ENCODE measurements around the gene MTCL1. TPM values are rescaled to one million over a fixed set of nuclear protein-coding genes. Genes with fewer than 3 reads are reported as not detected.

MTCL1 gene
- total RNA-seq, 1 donor from 2014 or later: 17.5 TPM

DNA sequence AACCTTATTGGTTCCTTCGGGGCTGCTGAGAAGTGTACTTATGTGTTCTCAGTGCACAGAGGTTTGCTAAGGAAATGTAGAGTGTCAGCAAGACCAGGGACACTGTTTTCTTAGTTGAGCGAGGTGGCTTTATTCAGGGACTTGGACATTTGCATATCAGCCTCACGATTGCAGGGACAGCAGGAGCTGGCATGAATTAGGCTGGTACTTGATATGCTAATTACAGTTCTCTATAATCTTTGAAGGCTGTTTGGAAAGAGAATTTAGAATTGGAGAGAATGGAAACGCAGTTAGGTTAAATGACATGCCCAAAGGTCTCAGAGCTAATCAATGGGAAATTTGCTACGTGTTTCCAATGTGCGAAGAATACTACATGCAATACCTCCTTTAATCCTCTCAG lies 18.7 kb upstream of the MTCL1 start:
- no peak for DNase-seq (ENCODE audit: low read depth, low spot score)

DNA sequence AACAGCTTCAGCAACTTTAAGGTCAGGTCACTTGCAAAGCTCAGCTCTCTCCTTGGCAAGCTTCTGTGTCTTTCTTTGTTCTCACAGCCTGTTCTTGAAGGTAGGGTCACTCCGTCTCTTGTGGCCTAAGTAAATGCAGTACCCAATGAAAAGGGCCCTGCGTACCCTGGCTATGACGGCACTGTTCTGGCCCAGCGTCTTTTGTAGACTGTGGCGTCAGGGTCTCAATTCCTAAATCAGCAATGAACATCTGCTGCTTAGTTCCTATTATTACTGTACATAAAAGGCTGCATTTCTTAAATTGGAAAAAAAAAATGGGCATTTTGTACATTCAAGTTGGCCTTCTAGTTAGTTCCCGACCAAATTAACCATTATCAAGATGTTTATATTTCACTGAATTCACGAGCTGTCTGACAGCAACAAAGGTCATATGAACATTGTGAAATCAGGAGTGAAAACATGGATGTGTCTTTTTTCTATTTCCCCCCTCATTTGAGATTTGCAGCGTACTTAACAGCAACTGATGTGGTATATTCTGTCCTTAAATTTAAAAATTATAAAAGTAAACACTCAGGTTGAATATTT lies 17.0 kb upstream of the MTCL1 start:
- no peak for DNase-seq (ENCODE audit: low read depth, low spot score)

DNA sequence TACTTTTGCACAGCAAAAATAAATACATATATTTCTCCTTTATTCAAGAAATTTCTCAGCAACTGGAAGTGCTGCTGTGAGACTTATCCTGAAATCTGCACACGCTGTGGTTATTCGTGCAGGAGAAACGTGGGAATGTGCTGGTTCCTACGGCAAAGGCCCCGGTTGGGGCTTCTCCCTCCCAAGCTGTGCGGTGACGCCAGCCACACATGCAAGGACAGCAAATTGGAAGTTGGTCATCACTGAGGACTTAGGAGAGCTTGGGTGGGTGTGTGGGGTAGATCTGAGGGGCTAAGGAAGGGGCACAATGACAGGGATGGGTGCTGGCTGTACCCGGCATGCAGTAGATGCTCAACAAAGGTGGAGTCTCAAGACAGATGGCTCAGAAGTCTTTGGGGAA lies 16.5 kb upstream of the MTCL1 start:
- no peak for DNase-seq (ENCODE audit: low read depth, low spot score)

DNA sequence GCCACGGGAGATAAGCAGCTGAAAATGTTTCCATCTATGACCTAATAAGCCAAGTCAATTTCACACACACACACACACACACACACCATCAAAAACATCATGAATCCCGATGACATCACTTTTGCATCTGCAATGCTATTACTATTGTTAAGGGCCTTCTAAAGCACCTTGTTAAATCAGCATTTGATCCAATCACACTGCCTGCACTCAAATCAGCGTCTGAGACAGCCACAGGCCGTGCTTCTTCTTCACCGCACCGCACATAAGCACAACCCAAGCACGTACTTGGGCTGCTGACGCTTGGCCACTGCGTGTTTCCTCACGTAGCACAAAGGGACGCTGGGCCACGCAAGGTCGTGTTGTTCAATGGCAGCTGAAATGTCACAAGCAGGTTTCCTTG lies 15.8 kb upstream of the MTCL1 start:
- no peak for DNase-seq (ENCODE audit: low read depth, low spot score)

DNA sequence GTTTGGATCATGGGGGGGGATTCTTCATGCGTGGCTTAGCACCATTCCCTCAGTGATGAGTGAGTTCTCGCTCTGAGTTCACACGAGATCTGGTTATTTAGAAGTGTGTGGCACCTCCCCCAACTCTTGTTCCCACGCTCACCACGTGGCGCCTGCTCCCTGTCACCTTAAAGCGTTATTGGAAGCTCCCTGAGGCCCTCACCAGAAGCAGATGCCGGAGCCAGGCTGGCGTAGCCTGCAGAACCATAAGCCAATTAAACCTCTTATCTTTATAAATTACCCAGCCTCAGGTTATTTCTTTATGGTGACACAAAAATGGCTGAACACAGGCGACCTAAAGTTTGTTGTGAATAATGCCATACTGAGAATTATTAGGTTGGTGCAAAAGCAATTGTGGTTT lies 10.5 kb upstream of the MTCL1 start:
- DNase-seq (ENCODE audit: low read depth, low spot score): no peak

DNA sequence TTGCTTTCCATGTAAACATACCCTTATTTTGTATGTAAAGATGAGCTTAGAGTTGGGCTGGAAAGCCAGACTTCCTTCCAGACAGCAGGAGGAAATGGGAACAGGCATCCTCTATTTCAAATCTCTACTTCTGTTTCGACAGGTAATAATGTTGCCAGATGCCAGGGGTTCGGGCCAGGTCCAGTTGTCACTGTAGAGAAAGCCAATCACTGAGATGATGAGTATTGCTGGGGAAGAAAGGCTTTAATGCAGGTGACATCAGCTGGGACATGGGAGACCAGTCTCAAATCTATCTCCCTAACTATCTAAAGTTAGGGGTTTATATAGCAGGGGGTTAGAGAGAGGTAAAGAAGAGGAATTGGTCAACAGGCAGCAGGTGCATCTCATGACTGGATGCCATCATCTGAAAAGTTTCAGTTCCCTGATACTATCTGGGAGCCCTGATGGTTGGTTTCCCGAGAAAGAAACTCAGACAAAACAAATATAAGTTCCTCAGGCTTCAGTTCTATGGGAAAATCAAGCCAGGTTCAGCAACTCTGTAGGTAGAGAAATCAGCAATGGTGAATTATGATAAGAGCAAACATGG lies 9.3 kb upstream of the MTCL1 start:
- no peak for DNase-seq (ENCODE audit: low read depth, low spot score)

DNA sequence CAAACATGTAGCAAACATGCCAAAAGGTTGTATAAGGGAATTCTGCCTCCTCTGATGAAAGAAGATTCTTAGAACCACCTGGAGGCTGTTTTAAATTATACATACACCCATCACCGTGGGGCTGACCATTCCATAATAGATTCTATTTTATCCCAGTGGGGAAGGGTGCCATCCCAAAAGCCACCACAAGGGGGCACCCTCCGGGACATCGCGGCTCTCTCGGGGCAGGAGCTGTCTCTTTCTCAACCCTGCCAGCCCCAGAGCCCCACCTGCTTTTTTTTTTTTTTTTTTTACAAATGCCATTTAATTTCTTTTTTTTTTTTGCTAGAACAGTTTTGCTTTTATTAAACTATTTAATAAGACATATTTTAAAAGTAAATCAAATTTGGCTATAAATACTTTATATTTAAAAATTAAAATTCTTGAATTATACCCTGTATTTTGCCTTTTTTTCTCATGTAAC lies 8.6 kb upstream of the MTCL1 start:
- no peak for DNase-seq (ENCODE audit: low read depth, low spot score)

DNA sequence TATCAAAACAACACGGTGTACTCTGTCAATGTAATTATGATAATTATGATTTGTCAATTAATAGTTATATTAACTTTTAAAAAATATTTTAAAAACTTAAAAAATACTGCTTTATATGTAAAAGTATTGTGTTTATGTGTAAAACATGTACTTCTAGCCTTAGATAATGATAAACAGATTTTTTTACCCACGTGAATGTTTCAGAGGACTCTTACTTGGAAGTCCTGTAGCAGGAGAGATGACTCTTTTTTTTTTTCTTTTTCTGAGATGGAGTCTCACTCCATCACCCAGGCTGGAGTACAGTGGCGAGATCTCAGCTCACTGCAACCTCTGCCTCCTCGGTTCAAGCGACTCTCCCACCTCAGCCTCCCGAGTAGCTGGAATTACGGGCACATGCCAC lies 6.2 kb upstream of the MTCL1 start:
- DNase-seq (ENCODE audit: low read depth, low spot score): no peak

DNA sequence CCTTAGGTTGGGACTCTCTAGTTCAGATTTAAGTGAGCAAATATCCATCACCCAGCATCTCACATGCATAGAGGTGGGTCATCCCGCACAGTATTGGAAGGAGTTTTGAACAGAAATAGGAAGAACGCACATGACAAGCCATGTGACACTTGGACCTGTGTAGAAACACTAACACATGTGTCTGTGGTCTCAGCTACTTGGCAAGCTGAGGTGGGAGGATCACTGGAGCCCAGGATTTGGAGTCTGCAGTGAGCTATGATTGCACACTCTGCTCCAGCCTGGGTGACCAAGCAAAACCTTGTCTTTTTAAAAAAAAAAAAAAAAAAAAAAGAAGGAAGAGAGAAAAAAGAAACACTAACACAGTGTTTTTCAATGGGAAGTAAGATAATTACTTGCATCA lies 5.4 kb upstream of the MTCL1 start:
- no peak for DNase-seq (ENCODE audit: low read depth, low spot score)

DNA sequence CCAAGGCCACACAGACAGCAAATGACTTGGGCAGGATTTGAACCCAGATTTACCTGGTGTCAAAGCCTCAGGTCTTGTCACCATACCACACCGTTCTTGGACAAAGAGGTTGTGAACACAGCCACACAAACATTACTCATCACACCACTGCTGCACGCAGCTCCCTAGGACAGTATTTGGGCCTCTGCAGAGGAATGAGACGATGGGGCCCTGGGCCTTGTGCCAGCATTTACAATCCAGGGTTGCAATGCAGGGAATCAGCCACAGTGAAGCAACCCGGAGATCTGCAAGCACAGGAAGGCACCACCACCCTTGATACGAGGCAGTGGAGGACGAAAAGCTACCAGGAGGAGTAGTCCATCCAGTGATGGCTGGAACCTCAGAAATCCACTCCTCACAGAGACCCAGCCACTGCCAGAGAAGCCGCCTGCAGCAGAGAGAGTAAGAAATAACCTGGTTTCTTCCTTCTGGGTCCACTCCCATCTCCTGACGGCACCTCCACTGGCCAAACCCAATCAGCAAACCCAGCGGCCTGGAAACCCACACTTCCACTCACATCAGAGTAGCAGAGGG lies 3.7 kb upstream of the MTCL1 start:
- no peak for DNase-seq (ENCODE audit: low read depth, low spot score)

DNA sequence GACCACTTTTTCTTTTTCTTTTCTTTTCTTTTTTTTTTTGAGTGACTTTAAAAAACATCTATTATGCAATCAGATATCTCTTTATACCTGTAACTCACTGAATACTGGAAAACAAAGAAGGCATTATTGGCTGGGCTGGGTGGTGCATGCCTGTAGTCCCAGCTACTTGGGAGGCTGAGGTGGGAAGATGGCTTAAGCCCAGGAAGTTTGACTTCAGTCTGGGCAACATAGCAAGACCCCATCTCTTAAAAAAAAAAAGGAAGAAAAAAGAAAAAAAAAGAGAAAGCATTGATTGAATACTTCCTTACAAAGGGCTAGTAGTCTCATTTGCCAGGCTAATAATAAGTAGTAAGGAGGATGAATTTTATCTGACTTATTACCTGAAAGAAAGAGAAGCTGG lies 2.7 kb upstream of the MTCL1 start:
- no peak for DNase-seq (ENCODE audit: low read depth, low spot score)

DNA sequence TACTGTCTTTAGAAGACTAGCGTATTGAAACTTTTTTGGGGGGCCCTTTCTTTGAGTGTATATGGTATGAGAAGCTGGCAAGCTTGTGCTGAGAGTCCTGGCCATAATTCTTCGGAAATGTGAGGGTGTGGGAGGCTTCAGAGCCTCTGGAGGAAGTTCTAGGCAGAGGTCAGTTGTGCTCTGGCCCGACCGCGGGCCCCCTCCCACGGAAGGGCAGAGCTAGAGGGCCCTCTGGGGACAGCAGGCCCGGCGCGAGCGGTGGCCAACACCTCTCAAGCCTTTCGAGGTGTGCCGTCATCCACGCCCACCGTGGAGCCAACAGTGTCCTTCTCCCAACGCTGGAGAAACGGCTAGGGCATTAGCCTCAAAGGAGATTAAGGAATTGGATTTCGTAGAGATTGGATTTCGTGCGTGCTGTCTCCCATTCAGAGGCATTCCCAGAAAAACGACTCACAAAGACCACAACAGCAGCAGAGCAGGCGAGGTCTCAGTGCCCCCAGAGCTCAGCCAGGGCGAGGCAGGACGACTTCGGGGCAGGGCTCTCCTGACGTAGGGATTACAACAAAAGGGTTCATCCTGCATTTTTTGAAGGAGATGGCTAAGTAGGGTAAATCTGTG lies 2.2 kb upstream of the MTCL1 start:
- no peak for DNase-seq (ENCODE audit: low read depth, low spot score)

DNA sequence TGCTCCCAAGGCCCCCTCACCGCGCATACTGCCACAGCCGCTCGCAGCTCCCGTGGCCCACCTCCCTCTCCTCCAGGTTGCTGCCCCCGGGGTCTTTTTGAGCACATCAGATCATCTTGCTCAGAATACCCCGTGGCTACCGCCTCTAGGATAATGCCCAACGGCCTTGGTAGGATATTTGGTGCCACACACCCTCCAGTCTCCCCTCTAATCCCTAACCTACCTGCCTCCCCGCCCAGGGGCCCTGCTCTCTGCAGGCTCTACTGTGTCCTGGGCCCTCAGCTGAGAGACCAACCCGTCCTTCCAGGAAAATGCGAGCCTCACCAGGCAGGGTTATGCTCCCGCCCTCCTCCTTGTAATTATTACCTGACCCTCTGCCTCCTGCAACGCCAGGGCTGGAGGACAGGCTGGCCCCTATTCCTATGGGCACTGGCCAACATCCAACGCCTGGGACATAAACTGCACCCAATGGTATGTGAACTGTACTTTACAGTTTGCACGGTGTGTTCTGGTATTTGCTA lies 1.5 kb upstream of the MTCL1 start:
- no peak for DNase-seq (ENCODE audit: low read depth, low spot score)

DNA sequence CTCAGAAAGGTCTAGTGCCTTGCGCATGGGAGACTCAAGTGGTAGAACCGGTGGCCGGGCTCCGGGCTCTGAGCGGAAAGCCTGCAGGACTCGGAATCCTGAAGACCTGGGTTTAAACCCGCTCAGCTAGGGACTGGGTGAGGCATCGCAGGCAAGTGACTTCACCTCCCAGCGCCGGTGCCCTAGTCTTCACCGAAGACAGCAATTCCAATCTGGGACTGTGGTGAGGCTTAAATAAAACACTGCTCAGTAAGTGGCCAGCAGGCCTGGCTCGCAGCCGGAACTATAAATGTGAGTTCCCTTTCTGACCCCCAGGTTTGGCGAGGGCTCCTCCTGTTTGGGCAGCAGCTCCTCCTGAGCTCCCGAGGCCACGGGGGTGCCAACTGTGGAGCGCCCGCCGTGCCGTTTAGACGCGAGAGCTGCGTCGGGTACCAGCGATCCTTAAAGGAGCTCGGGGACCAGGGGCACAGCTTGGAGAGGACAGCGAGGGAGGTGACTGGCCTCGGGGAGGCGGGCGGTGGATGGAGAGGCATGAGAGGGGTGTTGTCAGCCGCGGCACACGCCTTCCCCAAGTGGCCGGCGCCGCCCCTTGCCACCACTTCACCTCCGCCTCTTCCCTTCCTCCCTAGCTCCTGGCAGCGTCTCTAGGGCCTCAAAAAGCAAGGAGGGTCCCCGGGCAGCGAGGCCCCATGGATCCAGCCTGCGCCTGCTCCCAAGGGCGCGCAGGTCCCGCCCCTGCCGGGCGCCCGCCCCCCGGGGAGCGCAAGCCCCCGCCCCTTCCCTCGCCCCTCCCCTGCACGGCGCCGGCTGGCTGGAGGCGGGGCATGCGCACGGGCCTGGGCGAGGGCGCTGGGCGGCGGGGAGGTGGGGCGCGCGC lies 757 bp upstream of the MTCL1 start:
- peak; percentile 60 for DNase-seq (ENCODE audit: low read depth, low spot score)

DNA sequence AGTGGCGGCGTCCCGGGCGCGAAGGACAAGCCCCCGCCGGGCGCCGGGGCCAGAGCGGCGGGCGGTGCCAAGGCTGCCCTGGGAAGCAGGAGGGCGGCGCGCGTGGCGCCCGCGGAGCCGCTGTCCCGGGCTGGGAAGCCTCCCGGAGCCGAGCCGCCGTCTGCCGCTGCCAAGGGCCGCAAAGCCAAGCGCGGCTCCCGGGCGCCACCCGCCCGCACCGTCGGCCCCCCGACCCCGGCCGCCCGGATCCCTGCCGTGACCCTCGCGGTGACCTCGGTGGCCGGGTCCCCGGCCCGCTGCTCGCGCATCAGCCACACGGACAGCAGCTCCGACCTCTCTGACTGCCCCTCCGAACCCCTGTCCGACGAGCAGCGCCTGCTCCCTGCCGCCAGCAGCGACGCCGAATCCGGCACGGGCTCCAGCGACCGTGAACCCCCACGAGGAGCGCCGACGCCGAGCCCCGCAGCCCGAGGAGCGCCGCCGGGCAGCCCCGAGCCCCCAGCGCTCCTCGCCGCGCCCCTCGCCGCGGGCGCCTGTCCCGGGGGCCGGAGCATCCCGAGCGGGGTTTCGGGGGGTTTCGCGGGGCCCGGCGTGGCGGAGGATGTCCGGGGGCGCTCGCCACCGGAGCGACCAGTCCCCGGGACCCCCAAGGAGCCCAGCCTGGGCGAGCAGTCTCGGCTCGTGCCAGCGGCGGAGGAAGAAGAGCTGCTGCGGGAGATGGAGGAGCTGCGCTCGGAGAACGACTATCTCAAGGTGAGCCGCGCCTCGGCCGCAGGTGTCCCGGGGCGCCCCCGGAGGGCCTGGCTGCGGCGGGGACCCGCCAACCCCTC lies 820 bp downstream of the MTCL1 start:
- DNase-seq (ENCODE audit: low read depth, low spot score): no peak

DNA sequence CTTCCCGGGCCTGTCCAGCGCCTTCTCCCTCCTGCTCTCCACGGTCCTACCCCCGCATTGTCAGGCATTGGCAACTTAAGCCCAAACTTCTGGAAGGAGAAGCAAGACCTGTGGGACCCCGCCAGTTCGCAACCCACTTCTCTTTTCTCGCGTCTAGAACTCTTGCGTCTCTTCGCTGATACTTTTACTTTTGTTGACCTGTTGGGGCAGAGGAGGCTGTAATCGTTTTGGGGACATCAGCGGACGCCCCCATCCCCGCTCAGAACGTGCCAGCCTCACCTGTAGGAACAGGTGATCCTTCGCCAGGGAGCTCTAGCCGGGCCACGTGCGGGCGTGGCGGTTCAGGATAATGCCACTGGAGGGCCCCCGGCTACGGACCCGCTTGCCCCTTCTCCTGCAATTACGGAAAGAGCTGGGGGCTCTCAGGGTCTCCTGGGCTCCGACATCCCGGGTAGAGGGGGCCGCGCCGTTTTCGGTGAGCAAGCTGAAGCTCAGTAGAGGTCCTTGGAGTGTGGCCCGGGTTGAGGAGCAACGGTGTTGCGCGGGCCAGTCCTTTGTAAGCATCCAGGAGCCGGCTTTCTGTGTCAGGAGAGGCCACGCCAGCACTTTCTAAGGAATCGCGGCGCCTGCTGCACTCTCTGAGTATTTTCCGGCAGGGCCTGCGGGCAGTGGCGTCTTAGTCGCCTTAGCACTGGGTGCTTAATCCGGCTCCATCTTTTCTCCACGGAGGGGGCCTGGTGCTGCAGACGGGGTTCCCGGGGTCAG lies 1.6 kb downstream of the MTCL1 start:
- DNase-seq (ENCODE audit: low read depth, low spot score): no peak

DNA sequence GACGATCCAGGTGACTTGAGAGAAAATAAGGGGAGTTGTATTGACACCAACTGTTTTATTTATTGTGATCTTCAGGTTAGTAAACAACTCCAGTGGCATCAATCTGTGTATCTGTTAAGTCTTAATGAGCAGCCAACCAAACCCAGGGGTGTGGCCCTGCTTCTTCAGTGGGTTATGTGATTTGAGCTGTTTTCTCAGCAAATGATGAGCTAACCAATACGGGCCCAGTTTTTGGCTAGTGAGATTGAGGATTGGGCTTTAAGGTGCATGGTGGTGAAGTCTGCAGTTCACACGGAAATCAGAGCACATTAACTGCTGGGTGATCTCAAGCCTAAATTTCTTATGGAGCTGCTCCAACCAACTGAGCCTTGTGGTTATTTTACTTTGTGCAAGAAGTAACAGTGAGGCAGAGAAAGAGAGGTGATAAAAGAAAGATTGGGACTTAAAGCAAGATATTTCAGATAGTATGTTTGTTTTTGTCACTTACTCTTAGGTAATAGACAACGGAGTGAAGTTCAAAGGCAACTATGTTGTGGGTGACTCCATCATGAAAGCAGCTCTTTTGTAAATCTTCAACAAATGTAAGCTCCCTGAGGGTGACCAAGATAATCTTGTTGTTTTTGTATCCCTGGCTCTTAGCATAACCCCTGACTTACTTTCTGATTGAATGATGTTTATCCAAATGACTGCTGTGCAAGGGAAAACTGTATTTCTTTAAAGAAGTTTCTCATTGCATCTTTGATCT lies 2.4 kb downstream of the MTCL1 start:
- no peak for DNase-seq (ENCODE audit: low read depth, low spot score)

DNA sequence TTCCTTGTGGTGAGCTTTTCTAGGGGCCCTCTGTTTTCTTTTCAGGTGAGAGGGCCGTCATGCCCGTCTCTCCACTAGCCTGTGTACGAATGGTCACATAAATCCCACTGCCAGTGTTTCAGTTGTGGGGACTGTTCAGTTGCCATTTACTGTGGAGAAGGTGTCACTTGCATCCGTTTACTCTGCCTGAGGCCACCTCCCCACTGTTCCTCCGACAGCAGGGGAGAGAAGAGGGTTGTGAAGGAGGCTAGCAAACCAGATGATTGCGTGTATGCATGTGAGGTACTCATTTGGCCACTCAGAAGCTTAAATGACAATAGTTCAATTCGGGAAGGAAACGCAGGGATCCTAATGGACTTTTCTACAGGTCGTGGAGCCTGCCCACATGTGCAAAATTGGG lies 3.3 kb downstream of the MTCL1 start:
- no peak for DNase-seq (ENCODE audit: low read depth, low spot score)
